K562 (cell line): Measurements from ENCODE around the gene KCNJ5. TPM values are rescaled to one million over a fixed set of nuclear protein-coding genes. Genes with fewer than 3 reads are reported as not detected.

Experiments
- ARNT ChIP-seq, 2 experiments: fragments of 450-650 bp; IDR thresholded peaks; 2 replicates each; pipeline ENCODE4 v1.6.1; 2016; ENCODE audit warnings: mild to moderate bottlenecking in 1 of 2
- ATF1 ChIP-seq, 2 experiments: fragments of 450-650 bp in 1 of 2; IDR thresholded peaks; 2 replicates each; pipeline ENCODE4 v1.6.1; 2016; ENCODE audit warnings: missing compliant biosample characterization in 1 of 2, missing genetic modification characterization in 1 of 2
- BCL6 ChIP-seq: fragments of 250-450 bp; sonication (Bioruptor Pico); IDR thresholded peaks from 2 replicates; pipeline ENCODE4 v1.4.0; 2020
- CCAR2 ChIP-seq: fragments of 200-400 bp; formaldehyde crosslinking; IDR thresholded peaks from 2 replicates; pipeline ENCODE4 v1.6.1; 2017; ENCODE audit warnings: mild to moderate bottlenecking, low read depth, low read length
- CHCHD3 ChIP-seq: fragments of 250-450 bp; sonication (Bioruptor Pico); IDR thresholded peaks from 2 replicates; pipeline ENCODE4 v2.1.2; 2022; ENCODE audit warnings: mild to moderate bottlenecking
- E2F3 ChIP-seq: fragments of 250-450 bp; sonication (Bioruptor Pico); IDR thresholded peaks from 2 replicates; pipeline ENCODE4 v1.4.0; 2020; ENCODE audit warnings: mild to moderate bottlenecking
- GATAD2B ChIP-seq: fragments of 450-650 bp; IDR thresholded peaks from 2 replicates; pipeline ENCODE4 v1.6.1; 2017; ENCODE audit warnings: mild to moderate bottlenecking, borderline replicate concordance
- POLR2A ChIP-seq: fragments of 450-650 bp; conservative IDR thresholded peaks from 2 replicates; pipeline ENCODE4 v1.6.1; 2016
- POLR2AphosphoS5 ChIP-seq: IDR thresholded peaks from 2 replicates; pipeline ENCODE4 v1.6.1; 2011; ENCODE audit warnings: mild to moderate bottlenecking, low read depth, low read length, moderate library complexity; ENCODE audit not compliant: control insufficient read depth, insufficient read depth
- SRSF9 ChIP-seq: fragments of 200-400 bp; formaldehyde crosslinking; IDR thresholded peaks from 2 replicates; pipeline ENCODE4 v1.6.1; 2017; ENCODE audit warnings: low read depth, low read length, borderline replicate concordance
- ZNF140 ChIP-seq: fragments of 250-450 bp; sonication (Bioruptor Pico); IDR thresholded peaks from 2 replicates; pipeline ENCODE4 v1.8.0; 2021; ENCODE audit warnings: moderate library complexity, mild to moderate bottlenecking, inconsistent platforms
- ZNF586 ChIP-seq: fragments of 450-650 bp; formaldehyde crosslinking; conservative IDR thresholded peaks from 2 replicates; pipeline ENCODE4 v1.4.0; 2020; ENCODE audit warnings: mild to moderate bottlenecking, moderate library complexity
- polyA plus RNA-seq, 8 experiments: library from polyadenylated mRNA; depleted of rRNA in 4 of 8; stranded (reverse) in 5 of 8; unstranded in 3 of 8; fragments of >200 nt; fragmentation: Nextera tagmentation in 2 of 8; fragmentation: Illumina TruSeq in 1 of 8; extraction: Ambion mirVana in 2 of 8; extraction: Trizol in 1 of 8; gene quantifications; 2 replicates each; pipeline versions ENCODE4 v1.2.1 to v1.2.3, GENCODE V29; 2011 to 2014; ENCODE audit warnings: inconsistent platforms in 1 of 8, missing spikeins in 1 of 8
- total RNA-seq, 7 experiments: library from RNA; depleted of rRNA in 6 of 7; stranded (reverse); fragments of >200 nt in 6 of 7; fragmentation: Illumina TruSeq in 2 of 7; extraction: Trizol in 2 of 7; gene quantifications; 2 replicates each; pipeline versions ENCODE4 v1.2.1 to v1.2.3, GENCODE V29; 2011 to 2021; ENCODE audit warnings: low replicate concordance in 1 of 7
- TF ChIP-seq, protein P1 (sequence below): fragments of 250-450 bp; sonication (Bioruptor Pico); IDR thresholded peaks from 2 replicates; pipeline ENCODE4 v1.4.0; 2020; ENCODE audit warnings: mild to moderate bottlenecking, moderate library complexity
- TF ChIP-seq, protein P2 (sequence below), 2 experiments: fragments of 200-800 bp in 1 of 2; sonication (Bioruptor generic) in 1 of 2; sonication (generic) in 1 of 2; formaldehyde crosslinking in 1 of 2; IDR thresholded peaks in 1 of 2; conservative IDR thresholded peaks in 1 of 2; 2 replicates each; pipeline versions ENCODE4 v1.5.0 to v1.6.1; 2016 to 2020; ENCODE audit warnings: missing compliant biosample characterization in 1 of 2, missing genetic modification characterization in 1 of 2, missing genetic modification reagents in 1 of 2
- TF ChIP-seq, protein P3 (sequence below): fragments of 450-650 bp; formaldehyde crosslinking; IDR thresholded peaks from 2 replicates; pipeline ENCODE4 v1.4.0; 2022; ENCODE audit warnings: missing genetic modification characterization

KCNJ5 gene
- total and polyA plus RNA-seq, 9 of the 15 experiments (the other 6 are each of a cell fraction or from before 2014, with no cell fraction given): 0.04 TPM; not detected in 8

DNA sequence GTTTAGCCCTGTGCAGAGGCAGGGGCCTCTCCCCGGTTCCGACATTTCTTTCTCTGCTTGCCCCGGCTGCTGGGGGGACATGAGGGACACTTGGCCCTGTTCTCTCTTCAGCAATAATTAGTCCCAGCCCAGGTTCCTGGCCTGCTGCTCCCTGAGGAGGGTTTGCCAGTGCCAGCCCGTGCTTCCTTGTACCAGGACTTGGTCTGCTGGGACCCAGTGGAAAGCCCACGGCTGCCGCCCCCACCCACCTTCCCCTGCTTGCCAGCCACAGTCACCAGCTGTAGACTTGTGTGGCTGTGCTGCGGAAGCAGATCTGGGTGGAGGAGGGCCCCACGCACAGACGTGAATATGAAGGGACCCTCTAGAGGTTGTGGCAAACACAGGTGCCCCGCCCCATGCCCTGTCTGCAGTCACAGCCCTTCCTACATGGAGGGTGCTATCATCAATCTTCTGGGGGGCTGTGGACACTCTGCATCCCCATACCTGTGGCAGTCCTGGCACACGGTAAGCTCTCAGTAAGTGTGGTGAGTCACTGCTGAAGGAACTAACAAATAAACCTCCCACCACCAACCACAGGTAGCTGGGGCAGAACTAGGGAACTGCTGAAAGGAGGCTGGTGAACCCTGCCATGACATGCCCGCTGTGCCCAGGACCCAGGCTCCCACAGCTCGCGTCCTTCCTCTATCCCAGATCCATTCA, 50.6 kb downstream of the KCNJ5 start (continued):
- TF ChIP-seq, protein P1, sequence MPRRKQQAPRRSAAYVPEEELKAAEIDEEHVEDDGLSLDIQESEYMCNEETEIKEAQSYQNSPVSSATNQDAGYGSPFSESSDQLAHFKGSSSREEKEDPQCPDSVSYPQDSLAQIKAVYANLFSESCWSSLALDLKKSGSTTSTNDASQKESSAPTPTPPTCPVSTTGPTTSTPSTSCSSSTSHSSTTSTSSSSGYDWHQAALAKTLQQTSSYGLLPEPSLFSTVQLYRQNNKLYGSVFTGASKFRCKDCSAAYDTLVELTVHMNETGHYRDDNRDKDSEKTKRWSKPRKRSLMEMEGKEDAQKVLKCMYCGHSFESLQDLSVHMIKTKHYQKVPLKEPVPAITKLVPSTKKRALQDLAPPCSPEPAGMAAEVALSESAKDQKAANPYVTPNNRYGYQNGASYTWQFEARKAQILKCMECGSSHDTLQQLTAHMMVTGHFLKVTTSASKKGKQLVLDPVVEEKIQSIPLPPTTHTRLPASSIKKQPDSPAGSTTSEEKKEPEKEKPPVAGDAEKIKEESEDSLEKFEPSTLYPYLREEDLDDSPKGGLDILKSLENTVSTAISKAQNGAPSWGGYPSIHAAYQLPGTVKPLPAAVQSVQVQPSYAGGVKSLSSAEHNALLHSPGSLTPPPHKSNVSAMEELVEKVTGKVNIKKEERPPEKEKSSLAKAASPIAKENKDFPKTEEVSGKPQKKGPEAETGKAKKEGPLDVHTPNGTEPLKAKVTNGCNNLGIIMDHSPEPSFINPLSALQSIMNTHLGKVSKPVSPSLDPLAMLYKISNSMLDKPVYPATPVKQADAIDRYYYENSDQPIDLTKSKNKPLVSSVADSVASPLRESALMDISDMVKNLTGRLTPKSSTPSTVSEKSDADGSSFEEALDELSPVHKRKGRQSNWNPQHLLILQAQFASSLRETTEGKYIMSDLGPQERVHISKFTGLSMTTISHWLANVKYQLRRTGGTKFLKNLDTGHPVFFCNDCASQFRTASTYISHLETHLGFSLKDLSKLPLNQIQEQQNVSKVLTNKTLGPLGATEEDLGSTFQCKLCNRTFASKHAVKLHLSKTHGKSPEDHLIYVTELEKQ: no peak
- TF ChIP-seq E2F3 (no peak), ATF1 (CRISPR knock-in tag; IDR thresholded peaks at IDR 0.05) (no peak), ATF1 (tag; IDR thresholded peaks at IDR 0.05) (no peak), BCL6 (CRISPR knock-in tag) (no peak), ZNF586 (CRISPR knock-in tag) (no peak), ZNF140 (CRISPR knock-in tag) (no peak), SRSF9 (no peak), CHCHD3 (no peak), POLR2AphosphoS5 (no peak), GATAD2B (no peak), POLR2A (no peak), CCAR2 (no peak), ARNT (IDR thresholded peaks at IDR 0.05) (no peak)
- TF ChIP-seq, protein P2, sequence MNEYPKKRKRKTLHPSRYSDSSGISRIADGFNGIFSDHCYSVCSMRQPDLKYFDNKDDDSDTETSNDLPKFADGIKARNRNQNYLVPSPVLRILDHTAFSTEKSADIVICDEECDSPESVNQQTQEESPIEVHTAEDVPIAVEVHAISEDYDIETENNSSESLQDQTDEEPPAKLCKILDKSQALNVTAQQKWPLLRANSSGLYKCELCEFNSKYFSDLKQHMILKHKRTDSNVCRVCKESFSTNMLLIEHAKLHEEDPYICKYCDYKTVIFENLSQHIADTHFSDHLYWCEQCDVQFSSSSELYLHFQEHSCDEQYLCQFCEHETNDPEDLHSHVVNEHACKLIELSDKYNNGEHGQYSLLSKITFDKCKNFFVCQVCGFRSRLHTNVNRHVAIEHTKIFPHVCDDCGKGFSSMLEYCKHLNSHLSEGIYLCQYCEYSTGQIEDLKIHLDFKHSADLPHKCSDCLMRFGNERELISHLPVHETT (CRISPR knock-in tag; conservative IDR thresholded peaks at IDR 0.05 in 1 of 2, IDR thresholded peaks at IDR 0.05 in 1 of 2): no peak
- TF ChIP-seq, protein P3, sequence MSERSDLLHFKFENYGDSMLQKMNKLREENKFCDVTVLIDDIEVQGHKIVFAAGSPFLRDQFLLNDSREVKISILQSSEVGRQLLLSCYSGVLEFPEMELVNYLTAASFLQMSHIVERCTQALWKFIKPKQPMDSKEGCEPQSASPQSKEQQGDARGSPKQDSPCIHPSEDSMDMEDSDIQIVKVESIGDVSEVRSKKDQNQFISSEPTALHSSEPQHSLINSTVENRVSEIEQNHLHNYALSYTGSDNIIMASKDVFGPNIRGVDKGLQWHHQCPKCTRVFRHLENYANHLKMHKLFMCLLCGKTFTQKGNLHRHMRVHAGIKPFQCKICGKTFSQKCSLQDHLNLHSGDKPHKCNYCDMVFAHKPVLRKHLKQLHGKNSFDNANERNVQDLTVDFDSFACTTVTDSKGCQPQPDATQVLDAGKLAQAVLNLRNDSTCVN (CRISPR knock-in tag): no peak
